ENCODE data around the gene C19orf33.

DNA sequence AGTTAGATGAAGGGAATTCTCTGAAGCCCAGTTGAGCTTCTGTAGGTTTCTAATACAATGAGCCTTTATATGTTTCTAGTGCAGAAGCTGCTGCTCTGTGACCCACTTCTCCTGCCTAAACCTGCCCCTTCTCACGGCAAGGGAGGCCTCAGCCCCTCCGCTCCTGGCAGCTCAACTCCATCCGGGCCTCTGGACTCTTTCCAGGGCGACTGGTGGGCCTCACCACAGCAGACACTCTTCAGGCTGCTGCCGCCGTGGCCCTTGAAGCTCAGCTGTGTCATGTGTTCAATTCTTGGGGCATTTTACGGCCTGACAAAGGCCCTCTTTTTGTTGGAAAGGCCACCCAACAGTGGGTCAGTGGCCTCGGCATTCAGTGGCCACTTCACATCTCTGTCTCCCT is 10.0 kb upstream of the C19orf33 start:
- TF ChIP-seq, protein P1, sequence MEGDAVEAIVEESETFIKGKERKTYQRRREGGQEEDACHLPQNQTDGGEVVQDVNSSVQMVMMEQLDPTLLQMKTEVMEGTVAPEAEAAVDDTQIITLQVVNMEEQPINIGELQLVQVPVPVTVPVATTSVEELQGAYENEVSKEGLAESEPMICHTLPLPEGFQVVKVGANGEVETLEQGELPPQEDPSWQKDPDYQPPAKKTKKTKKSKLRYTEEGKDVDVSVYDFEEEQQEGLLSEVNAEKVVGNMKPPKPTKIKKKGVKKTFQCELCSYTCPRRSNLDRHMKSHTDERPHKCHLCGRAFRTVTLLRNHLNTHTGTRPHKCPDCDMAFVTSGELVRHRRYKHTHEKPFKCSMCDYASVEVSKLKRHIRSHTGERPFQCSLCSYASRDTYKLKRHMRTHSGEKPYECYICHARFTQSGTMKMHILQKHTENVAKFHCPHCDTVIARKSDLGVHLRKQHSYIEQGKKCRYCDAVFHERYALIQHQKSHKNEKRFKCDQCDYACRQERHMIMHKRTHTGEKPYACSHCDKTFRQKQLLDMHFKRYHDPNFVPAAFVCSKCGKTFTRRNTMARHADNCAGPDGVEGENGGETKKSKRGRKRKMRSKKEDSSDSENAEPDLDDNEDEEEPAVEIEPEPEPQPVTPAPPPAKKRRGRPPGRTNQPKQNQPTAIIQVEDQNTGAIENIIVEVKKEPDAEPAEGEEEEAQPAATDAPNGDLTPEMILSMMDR (IDR thresholded peaks at IDR 0.05; ENCODE audit: low read depth, low read length) = no peak
- TF ChIP-seq, protein P2, sequence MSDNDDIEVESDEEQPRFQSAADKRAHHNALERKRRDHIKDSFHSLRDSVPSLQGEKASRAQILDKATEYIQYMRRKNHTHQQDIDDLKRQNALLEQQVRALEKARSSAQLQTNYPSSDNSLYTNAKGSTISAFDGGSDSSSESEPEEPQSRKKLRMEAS (IDR thresholded peaks at IDR 0.05; ENCODE audit: low read depth, low read length) = no peak

Data from NB4 (cell line).